CD4-positive, alpha-beta T cell (primary cell): ENCODE measurements around the gene PPP2R3A. TPM values are rescaled to one million over a fixed set of nuclear protein-coding genes. Genes with fewer than 3 reads are reported as not detected.

Source experiments
- ATAC-seq: fragments of 200-7000 bp; cut with Tn5 transposase; one replicate; pipeline ENCODE4 v1.10.0; 2022; ENCODE audit warnings: mild to moderate bottlenecking; ENCODE audit not compliant: poor library complexity
- CTCF ChIA-PET: fragments of 350-600 bp; sonication (Branson Sonifier 250); formaldehyde crosslinking; loops from one replicate; lab custom pipeline; 2021; ENCODE audit warnings: antibody characterized with exemption, inconsistent platforms; lab: Charles Lee
- POLR2A ChIA-PET: fragments of 350-600 bp; sonication (Branson Sonifier 250); formaldehyde crosslinking; loops from one replicate; lab custom pipeline; 2021; ENCODE audit warnings: antibody characterized with exemption, inconsistent platforms; lab: Charles Lee
- DNase-seq, 14 experiments: peaks; one replicate each; pipeline ENCODE4 v3.0.0-alpha.2; 2013 to 2020; ENCODE audit warnings: mixed read lengths in 2 of 14
- H3K27ac ChIP-seq, 2 donors: one replicate each; pipeline versions ENCODE4 v1.5.1 to v1.7.0; 2013; ENCODE audit warnings: low read length in 2 of 2, low read depth in 1 of 2, mild to moderate bottlenecking in 1 of 2
- H3K27me3 ChIP-seq, 2 experiments: 1 replicate in 1 of 2; 2 replicates in 1 of 2; pipeline versions ENCODE4 v1.6.1 to v1.7.0; 2013; ENCODE audit warnings: low read length in 2 of 2, control low read depth in 1 of 2, mild to moderate bottlenecking in 1 of 2, moderate library complexity in 1 of 2; ENCODE audit not compliant: insufficient read depth in 2 of 2, control insufficient read depth in 1 of 2
- H3K36me3 ChIP-seq: one replicate; pipeline ENCODE4 v1.6.1; 2013; ENCODE audit warnings: low read length, control low read depth; ENCODE audit not compliant: insufficient read depth
- H3K4me1 ChIP-seq: one replicate; pipeline ENCODE4 v1.6.1; 2013; ENCODE audit warnings: low read length, control low read depth; ENCODE audit not compliant: insufficient read depth
- H3K4me3 ChIP-seq: one replicate; pipeline ENCODE4 v1.5.1; 2013; ENCODE audit warnings: mild to moderate bottlenecking, low read length, moderate library complexity
- H3K9me3 ChIP-seq, 2 experiments: 1 replicate in 1 of 2; 2 replicates in 1 of 2; pipeline versions ENCODE4 v1.6.1 to v1.7.0; 2013; ENCODE audit warnings: low read length in 2 of 2, mild to moderate bottlenecking in 2 of 2, control low read depth in 1 of 2, moderate library complexity in 1 of 2; ENCODE audit not compliant: control insufficient read depth in 1 of 2, insufficient read depth in 1 of 2
- H3K27ac Mint-ChIP-seq: one replicate; pipeline ENCODE4 v1.8.0; 2020; ENCODE audit warnings: mixed read lengths
- H3K27me3 Mint-ChIP-seq: one replicate; pipeline ENCODE4 v1.8.0; 2021; ENCODE audit warnings: mixed read lengths
- H3K36me3 Mint-ChIP-seq: one replicate; pipeline ENCODE4 v1.8.0; 2021; ENCODE audit warnings: low read depth, mixed read lengths
- H3K4me1 Mint-ChIP-seq: one replicate; pipeline ENCODE4 v1.8.0; 2021; ENCODE audit warnings: low read depth, mixed read lengths
- H3K4me3 Mint-ChIP-seq: one replicate; pipeline ENCODE4 v1.8.0; 2020; ENCODE audit warnings: mild to moderate bottlenecking, mixed read lengths
- H3K9me3 Mint-ChIP-seq: one replicate; pipeline ENCODE4 v1.8.0; 2020; ENCODE audit warnings: mixed read lengths
- CTCF ChIP-seq: fragments of 200-600 bp; IDR thresholded peaks from one replicate; pipeline ENCODE4 v1.8.0; 2022; ENCODE audit warnings: antibody characterized with exemption, mild to moderate bottlenecking
- intact Hi-C, 2 experiments: fragments of 100-400 bp; cut with DNase I in 1 of 2; cut with micrococcal nuclease in 1 of 2; formaldehyde crosslinking; loops; one replicate each; pipeline versions ENCODE4 v1.15.1 to v1.9.0; 2023 to 2025; cut with DNase I, micrococcal nuclease
- total RNA-seq, 174 experiments: library from RNA in 2 of 174; stranded (reverse) in 2 of 174; gene quantifications; one replicate each; pipeline ENCODE4 v1.2.3 and lab custom pipeline; 2021 to 2026

Gene PPP2R3A
- total RNA-seq, 2 experiments from 2014 or later: 0.14 to 0.31 TPM

GRCh38 chr3:136134091-136134490 lies 168.6 kb downstream of the PPP2R3A start:
- H3K9me3 Mint-ChIP-seq: no peaks in the 10 kb centered on the region
- Histone ChIP-seq H3K4me1 (no peaks in the 10 kb centered on the region), H3K4me3 (no peak overlapping the region), H3K27ac (no peak overlapping the region), H3K36me3 (no peaks in the 10 kb centered on the region), H3K27me3 (no peaks in the 10 kb centered on the region), H3K9me3 (no peaks in the 10 kb centered on the region)
- TF ChIP-seq CTCF: no peak
- no peaks in the 10 kb centered on the region for H3K36me3 Mint-ChIP-seq
- no peak overlapping the region for H3K4me3 Mint-ChIP-seq
- POLR2A ChIA-PET: interaction anchor here (1.0 kb wide), 1 partner anchor 63 kb away, joined by 3 read pairs; no protein-coding TSS in a partner anchor
- no peaks in the 10 kb centered on the region for H3K27me3 Mint-ChIP-seq
- H3K4me1 Mint-ChIP-seq: peaks cover 13% of the 10 kb centered on the region
- CTCF ChIA-PET: interaction anchor here (1.1 kb wide), 1 partner anchor 13 kb away, joined by 3 read pairs; no protein-coding TSS in a partner anchor
- no peak overlapping the region for H3K27ac Mint-ChIP-seq
- no peak for ATAC-seq
- intact Hi-C loops: no loop called here
- DNase-seq: no peak

- H3K27me3 Mint-ChIP-seq: no peaks in the 10 kb centered on the region
- no peaks in the 10 kb centered on the region for H3K36me3 Mint-ChIP-seq
- Histone ChIP-seq H3K27me3 (no peaks in the 10 kb centered on the region), H3K27ac (no peak overlapping the region), H3K4me1 (no peaks in the 10 kb centered on the region), H3K4me3 (no peak overlapping the region), H3K36me3 (no peaks in the 10 kb centered on the region), H3K9me3 (no peaks in the 10 kb centered on the region)
- POLR2A ChIA-PET: interaction anchor here (1.1 to 1.7 kb wide), 2 partner anchors 61 to 618 kb away, joined by 3 to 4 read pairs; partner anchors contain the start of gene MSL2
- ATAC-seq (no peak), DNase-seq (no peak)
- no peaks in the 10 kb centered on the region for H3K9me3 Mint-ChIP-seq
- TF ChIP-seq CTCF: no peak
- no peak overlapping the region for H3K4me3 Mint-ChIP-seq
- H3K27ac Mint-ChIP-seq: no peak overlapping the region
- intact Hi-C loops: no loop called here
- H3K4me1 Mint-ChIP-seq: peaks cover 13% of the 10 kb centered on the region
- CTCF ChIA-PET: no interaction called here
Observed at GRCh38 chr3:136135039-136135802, 169.7 kb downstream of the PPP2R3A start.

GRCh38 chr3:136136454-136136853 lies 170.9 kb downstream of the PPP2R3A start:
- ChIA-PET POLR2A (interaction anchor here (1.1 to 1.7 kb wide), 2 partner anchors 59 to 616 kb away, joined by 3 to 4 read pairs; partner anchors contain the start of gene MSL2), CTCF (no interaction called here)
- H3K27ac Mint-ChIP-seq: no peak overlapping the region
- Histone ChIP-seq H3K27ac (no peak overlapping the region), H3K9me3 (no peaks in the 10 kb centered on the region), H3K36me3 (no peaks in the 10 kb centered on the region), H3K27me3 (no peaks in the 10 kb centered on the region), H3K4me1 (no peaks in the 10 kb centered on the region), H3K4me3 (no peak overlapping the region)
- H3K4me3 Mint-ChIP-seq: no peak overlapping the region
- DNase-seq (no peak), ATAC-seq (no peak)
- H3K27me3 Mint-ChIP-seq: no peaks in the 10 kb centered on the region
- H3K9me3 Mint-ChIP-seq: no peaks in the 10 kb centered on the region
- TF ChIP-seq CTCF: no peak
- H3K36me3 Mint-ChIP-seq: no peaks in the 10 kb centered on the region
- intact Hi-C loops: no loop called here
- peaks cover 20% of the 10 kb centered on the region for H3K4me1 Mint-ChIP-seq
